Left lung (tissue), 10 donors: ENCODE data around the gene LGALS3BP. TPM values are rescaled to one million over a fixed set of nuclear protein-coding genes. Genes with fewer than 3 reads are reported as not detected.

Source experiments
- ATAC-seq: fragments of 200-7000 bp; cut with Tn5 transposase; one replicate; pipeline ENCODE4 v1.9.1; 2020; ENCODE audit warnings: moderate library complexity
- DNase-seq, 4 donors: peaks; one replicate each; pipeline ENCODE4 v3.0.0-alpha.2; 2013 to 2020
- H3K27ac ChIP-seq, 2 donors: fragments of 200-600 bp; sonication (generic) in 1 of 2; one replicate each; pipeline versions ENCODE4 v1.5.0 to v1.8.0; 2020 to 2021
- H3K27me3 ChIP-seq, 2 donors: fragments of 200-600 bp; sonication (generic) in 1 of 2; one replicate each; pipeline versions ENCODE4 v1.5.0 to v1.8.0; 2020 to 2021
- H3K36me3 ChIP-seq, 2 donors: fragments of 200-600 bp; sonication (generic) in 1 of 2; one replicate each; pipeline versions ENCODE4 v1.5.0 to v1.8.0; 2020 to 2021
- H3K4me1 ChIP-seq, 2 donors: fragments of 200-600 bp; one replicate each; pipeline ENCODE4 v1.8.0; 2021
- H3K4me3 ChIP-seq, 2 donors: fragments of 200-600 bp; sonication (generic) in 1 of 2; one replicate each; pipeline versions ENCODE4 v1.5.0 to v1.8.0; 2020 to 2021; ENCODE audit warnings: mild to moderate bottlenecking in 1 of 2
- H3K9me3 ChIP-seq, 2 donors: fragments of 200-600 bp; sonication (generic) in 1 of 2; one replicate each; pipeline versions ENCODE4 v1.5.0 to v1.8.0; 2020 to 2021
- intact Hi-C, 2 donors: fragments of 100-400 bp; cut with DNase I; formaldehyde crosslinking; loops; one replicate each; pipeline versions ENCODE4 v1.11.2 to v1.14.2; 2022
- polyA plus RNA-seq, 6 donors: library from polyadenylated mRNA; unstranded; fragments of 120-200 nt; gene quantifications; one replicate each; pipeline ENCODE4 v1.2.1, GENCODE V29; 2013; ENCODE audit not compliant: insufficient read length in 6 of 6
- total RNA-seq, 2 donors: library from RNA; stranded (reverse); fragmentation: NEBNext Ultra II Directional; extraction: Animal tissue kit (Norgen Biotek cat#: 25700); gene quantifications; one replicate each; pipeline ENCODE4 v1.2.1, GENCODE V29; 2021
- TF ChIP-seq, protein P1 (sequence below), 2 donors: fragments of 200-600 bp; sonication (generic) in 1 of 2; IDR thresholded peaks; one replicate each; pipeline versions ENCODE4 v1.5.0 to v1.8.0; 2021; ENCODE audit warnings: antibody characterized with exemption in 2 of 2
- donor health status: DM: no; HTN: yes; CAD: no.
- donor health status: DM: no; HTN: no; CAD: no.

Gene LGALS3BP
- total and polyA plus RNA-seq, 8 donors, result 155 to 688 (median 183) TPM

GRCh38 chr17:79012563-79013134 is 32.9 kb upstream of the LGALS3BP start:
- H3K4me3 ChIP-seq, result no peak overlapping the region
- DNase-seq (no peak), ATAC-seq (no peak)
- no peaks in the 10 kb centered on the region for H3K27me3 ChIP-seq
- peaks cover 13 to 15% of the 10 kb centered on the region in 2 donors for H3K4me1 ChIP-seq
- no peaks in the 10 kb centered on the region for H3K36me3 ChIP-seq
- intact Hi-C loops, result no loop called here
- peaks cover 0 to 7% of the 10 kb centered on the region in 2 donors for H3K9me3 ChIP-seq
- H3K27ac ChIP-seq, result no peak overlapping the region
- TF ChIP-seq, protein P1, sequence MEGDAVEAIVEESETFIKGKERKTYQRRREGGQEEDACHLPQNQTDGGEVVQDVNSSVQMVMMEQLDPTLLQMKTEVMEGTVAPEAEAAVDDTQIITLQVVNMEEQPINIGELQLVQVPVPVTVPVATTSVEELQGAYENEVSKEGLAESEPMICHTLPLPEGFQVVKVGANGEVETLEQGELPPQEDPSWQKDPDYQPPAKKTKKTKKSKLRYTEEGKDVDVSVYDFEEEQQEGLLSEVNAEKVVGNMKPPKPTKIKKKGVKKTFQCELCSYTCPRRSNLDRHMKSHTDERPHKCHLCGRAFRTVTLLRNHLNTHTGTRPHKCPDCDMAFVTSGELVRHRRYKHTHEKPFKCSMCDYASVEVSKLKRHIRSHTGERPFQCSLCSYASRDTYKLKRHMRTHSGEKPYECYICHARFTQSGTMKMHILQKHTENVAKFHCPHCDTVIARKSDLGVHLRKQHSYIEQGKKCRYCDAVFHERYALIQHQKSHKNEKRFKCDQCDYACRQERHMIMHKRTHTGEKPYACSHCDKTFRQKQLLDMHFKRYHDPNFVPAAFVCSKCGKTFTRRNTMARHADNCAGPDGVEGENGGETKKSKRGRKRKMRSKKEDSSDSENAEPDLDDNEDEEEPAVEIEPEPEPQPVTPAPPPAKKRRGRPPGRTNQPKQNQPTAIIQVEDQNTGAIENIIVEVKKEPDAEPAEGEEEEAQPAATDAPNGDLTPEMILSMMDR (IDR thresholded peaks at IDR 0.05), result no peak

DNA sequence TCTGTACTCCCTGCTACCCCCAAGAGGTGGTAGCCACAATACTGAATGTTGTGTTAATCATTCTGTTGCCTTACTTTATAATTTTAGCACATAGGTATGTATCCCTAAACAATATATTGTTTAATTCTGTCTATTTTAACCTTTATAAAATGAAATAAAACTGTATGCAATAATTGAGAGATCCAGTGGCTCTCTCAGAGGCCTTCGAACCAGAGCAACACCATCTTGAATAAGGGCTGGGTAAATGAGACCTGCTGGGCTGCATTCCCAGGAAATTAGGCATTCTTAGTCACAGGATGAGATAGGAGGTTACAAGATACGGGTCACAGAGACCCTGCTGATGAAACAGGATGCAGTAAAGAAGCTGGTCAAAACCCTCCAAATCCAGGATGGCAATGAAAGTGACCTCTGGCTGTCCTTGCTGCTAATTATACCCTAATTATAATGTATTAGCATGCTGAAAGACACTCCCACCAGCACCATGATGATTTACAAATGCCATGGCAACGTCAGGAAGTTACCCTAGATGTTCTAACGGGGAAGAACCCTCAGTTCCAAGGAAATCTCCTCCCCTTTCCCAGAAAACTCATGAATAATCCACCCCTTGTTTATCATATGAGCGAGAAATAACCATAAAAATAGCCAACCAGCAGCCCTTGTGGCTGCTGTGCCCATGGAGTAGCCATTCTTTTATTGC is 31.9 kb upstream of the LGALS3BP start:
- peaks cover 18 to 23% of the 10 kb centered on the region in 2 donors for H3K4me1 ChIP-seq
- intact Hi-C loops, result no loop called here
- TF ChIP-seq, protein P1 (IDR thresholded peaks at IDR 0.05), result no peak
- H3K27ac ChIP-seq, result no peak overlapping the region
- no peak for ATAC-seq
- H3K9me3 ChIP-seq, result peaks cover 0 to 7% of the 10 kb centered on the region in 2 donors
- no peaks in the 10 kb centered on the region for H3K36me3 ChIP-seq
- DNase-seq, result no peak
- no peak overlapping the region for H3K4me3 ChIP-seq
- no peaks in the 10 kb centered on the region for H3K27me3 ChIP-seq

DNA sequence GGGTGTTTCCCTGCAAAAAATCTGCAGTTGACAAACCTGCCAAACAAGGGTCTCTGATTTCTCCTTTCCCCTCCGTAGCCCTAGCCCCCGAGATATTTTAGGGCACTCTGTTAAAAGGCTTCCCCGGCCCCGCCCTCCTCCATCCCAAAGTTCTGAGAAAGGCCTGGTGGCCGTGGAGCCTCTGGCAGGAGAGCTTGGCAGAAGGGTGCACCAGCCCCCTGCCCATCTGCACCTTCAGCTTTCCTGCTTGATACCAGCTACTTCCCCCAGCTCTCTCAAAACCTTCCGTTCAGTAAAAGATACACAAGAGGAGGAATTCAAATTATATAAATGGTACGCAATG is 30.6 kb upstream of the LGALS3BP start:
- H3K27ac ChIP-seq, result peak overlapping the region in 1 of 2 donors; percentile 88
- TF ChIP-seq, protein P1 (IDR thresholded peaks at IDR 0.05), result no peak
- intact Hi-C loops, result no loop called here
- no peaks in the 10 kb centered on the region for H3K27me3 ChIP-seq
- H3K9me3 ChIP-seq, result peaks cover 0 to 3% of the 10 kb centered on the region in 2 donors
- ATAC-seq (no peak), DNase-seq (no peak)
- peak overlapping the region; percentile 58 to 70 for H3K4me3 ChIP-seq
- peaks cover 21 to 36% of the 10 kb centered on the region in 2 donors for H3K4me1 ChIP-seq
- H3K36me3 ChIP-seq, result no peaks in the 10 kb centered on the region

DNA sequence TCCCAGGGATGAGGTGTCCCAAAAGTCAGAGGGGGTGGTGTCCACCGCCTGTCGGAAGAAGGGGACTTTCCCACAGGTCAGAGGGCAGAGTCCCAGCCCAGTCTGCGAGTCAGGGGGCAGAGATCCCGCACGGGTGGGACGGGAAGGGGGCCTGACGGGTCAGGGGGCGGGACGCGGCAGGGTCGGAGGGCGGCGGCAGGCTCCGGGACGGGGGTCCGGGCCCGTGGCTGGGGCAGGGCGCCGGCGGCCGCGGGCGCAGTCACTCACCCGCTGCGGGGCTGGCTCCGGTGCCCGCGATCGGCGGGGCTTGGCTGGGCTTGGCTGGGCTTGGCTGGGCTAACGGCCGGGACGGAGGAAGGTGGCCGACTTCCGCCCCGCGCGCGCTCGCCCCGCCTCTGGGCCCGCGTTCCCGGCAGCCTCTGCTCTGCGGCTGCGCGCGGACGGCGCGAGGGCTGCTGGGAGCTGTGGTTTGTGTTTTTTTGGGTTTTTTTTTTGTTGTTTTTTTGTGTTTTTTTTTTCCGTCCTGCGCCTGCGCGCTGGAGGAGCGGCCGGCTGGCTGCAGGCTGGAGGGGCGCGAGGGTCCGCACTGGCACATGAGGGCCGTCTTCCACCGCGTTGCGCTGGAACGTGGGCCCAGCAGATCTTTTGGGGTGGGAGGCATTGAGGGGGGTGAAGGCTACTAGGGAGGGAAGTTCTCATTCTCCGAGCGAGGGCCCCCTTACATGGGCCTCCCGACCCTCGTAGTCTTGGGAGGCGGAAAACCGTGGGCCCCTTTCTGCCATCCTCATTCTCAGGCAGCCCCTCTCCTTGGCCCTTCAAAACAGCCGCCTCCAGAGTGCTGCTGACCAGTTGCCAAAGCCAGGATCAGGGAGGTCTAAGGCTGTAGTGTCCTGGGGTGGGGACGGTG is 29.9 kb upstream of the LGALS3BP start, which contains the start of gene CANT1:
Gene CANT1 (minus strand): TSS at position 368 of the 907 bp plus-strand sequence. CDS start 12,142 bp downstream, outside the sequence.
- intact Hi-C loops, result no loop called here
- Histone ChIP-seq H3K27ac (peak within 1 kb of the TSS; percentile 81 to 88), H3K4me1 (peaks cover 21 to 38% of the 10 kb centered on the region in 2 donors), H3K36me3 (no peaks in the 10 kb centered on the region), H3K27me3 (no peaks in the 10 kb centered on the region), H3K9me3 (no peaks in the 10 kb centered on the region), H3K4me3 (peak within 1 kb of the TSS; percentile 58 to 70)
- DNase-seq (peak; percentile 85 to 96 (median 91)), ATAC-seq (peak; percentile 91)
- TF ChIP-seq, protein P1 (IDR thresholded peaks at IDR 0.05), result no peak
